ENCODE results near the gene WNT3A.
A peak's percentile ranks its signal among the peaks of the same experiment; 100 is the strongest.

WNT3A gene

DNA sequence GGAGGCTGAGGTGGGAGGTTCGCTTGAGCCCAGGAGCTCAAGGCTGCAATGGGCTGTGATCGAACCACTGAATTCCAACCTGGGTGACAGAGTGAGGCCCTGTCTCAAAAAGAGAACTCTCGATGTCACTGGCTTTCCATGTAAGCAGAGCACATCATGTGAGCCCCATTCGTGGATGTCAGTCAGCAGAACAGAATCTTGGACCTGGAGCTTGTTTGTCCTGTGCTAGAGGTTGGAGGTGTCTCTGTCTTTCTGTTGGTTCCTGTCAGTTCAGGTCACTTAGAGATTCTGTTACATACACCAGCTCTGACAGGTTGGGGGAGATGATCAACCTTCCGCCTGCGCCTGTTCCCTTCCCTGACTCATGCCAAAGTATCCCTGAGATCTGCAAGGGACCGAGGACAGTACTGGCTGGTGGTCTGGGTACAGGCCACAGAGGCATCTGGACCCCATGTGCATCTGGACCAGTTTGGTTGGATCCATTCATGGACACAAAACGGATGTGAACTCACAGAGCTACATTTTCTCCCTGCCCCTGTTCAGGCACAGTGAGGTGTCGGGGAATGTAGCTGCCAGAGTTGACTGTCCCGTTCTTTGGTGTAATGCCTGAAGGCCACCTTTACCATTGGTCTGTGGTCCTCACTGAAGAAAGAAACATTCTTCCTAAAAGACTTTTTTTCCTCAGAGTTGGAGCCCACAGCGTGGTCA lies 85.7 kb downstream of the WNT3A start:
- no peak for DNase-seq (ENCODE audit: insufficient read length, low spot score)
- TF ChIP-seq PAX5 (IDR thresholded peaks at IDR 0.05; ENCODE audit: insufficient read depth, low read length, severe bottlenecking) = no peak
- peak; percentile 47; the same call in 1 of the 2 replicates for TF ChIP-seq POLR2AphosphoS5 (IDR thresholded peaks at IDR 0.05; ENCODE audit: low read depth, low read length)
- FAIRE-seq = no peak

- TF ChIP-seq SPI1 (IDR thresholded peaks at IDR 0.05; ENCODE audit: low read depth, low read length) (no peak), POLR2AphosphoS5 (IDR thresholded peaks at IDR 0.05; ENCODE audit: low read depth, low read length) (peak; percentile 43; the same call in 1 of the 2 replicates), TAF1 (IDR thresholded peaks at IDR 0.05; ENCODE audit: low read depth, low read length) (no peak), PAX5 (IDR thresholded peaks at IDR 0.05; ENCODE audit: insufficient read depth, low read length, severe bottlenecking) (no peak), POLR2A (IDR thresholded peaks at IDR 0.05; ENCODE audit: low read depth, low read length) (no peak), POU2F2 (IDR thresholded peaks at IDR 0.05; ENCODE audit: low read depth, low read length) (no peak)
- FAIRE-seq (no peak), DNase-seq (ENCODE audit: insufficient read length, low spot score) (no peak)
Measured at GRCh38 chr1:228093050-228093906, 86.5 kb downstream of the WNT3A start.

DNA sequence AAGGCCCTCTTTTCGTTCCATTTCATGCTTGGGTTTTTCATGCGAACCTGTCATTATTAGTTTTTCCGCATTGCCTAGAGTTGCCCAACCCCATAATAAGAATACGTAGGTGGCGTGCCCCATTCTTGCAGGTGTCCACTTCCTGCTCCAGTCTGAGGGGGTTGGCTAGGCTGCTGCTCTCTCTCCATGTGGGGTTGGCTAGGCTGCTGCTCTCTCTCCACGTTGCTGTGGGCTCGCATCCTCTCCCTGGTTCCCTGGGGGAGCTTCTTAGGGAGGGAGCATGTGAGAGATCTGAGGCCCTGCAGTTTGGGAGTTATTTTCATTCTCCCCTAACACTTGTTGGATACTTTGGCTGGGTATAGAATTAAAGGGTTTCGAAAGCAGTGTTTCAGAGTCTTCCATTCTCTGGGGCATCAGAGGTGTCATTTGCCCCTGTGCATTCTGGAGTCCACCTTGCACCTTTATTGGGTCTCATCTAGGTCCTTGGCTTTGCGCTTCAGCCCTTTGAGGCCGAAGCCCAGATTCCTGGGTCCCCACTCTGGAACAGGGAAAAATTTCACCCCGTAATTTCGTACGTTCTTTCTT lies 87.7 kb downstream of the WNT3A start:
- FAIRE-seq (no peak), DNase-seq (ENCODE audit: insufficient read length, low spot score) (no peak)
- TF ChIP-seq PAX5 (IDR thresholded peaks at IDR 0.05; ENCODE audit: insufficient read depth, low read length, severe bottlenecking) (no peak), POLR2A (IDR thresholded peaks at IDR 0.05; ENCODE audit: low read depth, low read length) (no peak), TAF1 (IDR thresholded peaks at IDR 0.05; ENCODE audit: low read depth, low read length) (no peak), POLR2AphosphoS5 (IDR thresholded peaks at IDR 0.05; ENCODE audit: low read depth, low read length) (no peak), SPI1 (IDR thresholded peaks at IDR 0.05; ENCODE audit: low read depth, low read length) (no peak), POU2F2 (IDR thresholded peaks at IDR 0.05; ENCODE audit: low read depth, low read length) (no peak)

GRCh38 chr1:228095161-228095560 lies 88.4 kb downstream of the WNT3A start:
- FAIRE-seq (no peak), DNase-seq (ENCODE audit: insufficient read length, low spot score) (no peak)
- TF ChIP-seq TAF1 (IDR thresholded peaks at IDR 0.05; ENCODE audit: low read depth, low read length) = no peak
- no peak for TF ChIP-seq POU2F2 (IDR thresholded peaks at IDR 0.05; ENCODE audit: low read depth, low read length)
- TF ChIP-seq PAX5 (IDR thresholded peaks at IDR 0.05; ENCODE audit: insufficient read depth, low read length, severe bottlenecking) = no peak
- TF ChIP-seq POLR2A (IDR thresholded peaks at IDR 0.05; ENCODE audit: low read depth, low read length) = no peak
- no peak for TF ChIP-seq POLR2AphosphoS5 (IDR thresholded peaks at IDR 0.05; ENCODE audit: low read depth, low read length)

GRCh38 chr1:228095938-228096337 lies 89.1 kb downstream of the WNT3A start:
- TF ChIP-seq POU2F2 (IDR thresholded peaks at IDR 0.05; ENCODE audit: low read depth, low read length) (no peak), TAF1 (IDR thresholded peaks at IDR 0.05; ENCODE audit: low read depth, low read length) (no peak), POLR2A (IDR thresholded peaks at IDR 0.05; ENCODE audit: low read depth, low read length) (no peak), POLR2AphosphoS5 (IDR thresholded peaks at IDR 0.05; ENCODE audit: low read depth, low read length) (no peak), SPI1 (IDR thresholded peaks at IDR 0.05; ENCODE audit: low read depth, low read length) (no peak), PAX5 (IDR thresholded peaks at IDR 0.05; ENCODE audit: insufficient read depth, low read length, severe bottlenecking) (no peak)
- FAIRE-seq = no peak
- no peak for DNase-seq (ENCODE audit: insufficient read length, low spot score)

DNA sequence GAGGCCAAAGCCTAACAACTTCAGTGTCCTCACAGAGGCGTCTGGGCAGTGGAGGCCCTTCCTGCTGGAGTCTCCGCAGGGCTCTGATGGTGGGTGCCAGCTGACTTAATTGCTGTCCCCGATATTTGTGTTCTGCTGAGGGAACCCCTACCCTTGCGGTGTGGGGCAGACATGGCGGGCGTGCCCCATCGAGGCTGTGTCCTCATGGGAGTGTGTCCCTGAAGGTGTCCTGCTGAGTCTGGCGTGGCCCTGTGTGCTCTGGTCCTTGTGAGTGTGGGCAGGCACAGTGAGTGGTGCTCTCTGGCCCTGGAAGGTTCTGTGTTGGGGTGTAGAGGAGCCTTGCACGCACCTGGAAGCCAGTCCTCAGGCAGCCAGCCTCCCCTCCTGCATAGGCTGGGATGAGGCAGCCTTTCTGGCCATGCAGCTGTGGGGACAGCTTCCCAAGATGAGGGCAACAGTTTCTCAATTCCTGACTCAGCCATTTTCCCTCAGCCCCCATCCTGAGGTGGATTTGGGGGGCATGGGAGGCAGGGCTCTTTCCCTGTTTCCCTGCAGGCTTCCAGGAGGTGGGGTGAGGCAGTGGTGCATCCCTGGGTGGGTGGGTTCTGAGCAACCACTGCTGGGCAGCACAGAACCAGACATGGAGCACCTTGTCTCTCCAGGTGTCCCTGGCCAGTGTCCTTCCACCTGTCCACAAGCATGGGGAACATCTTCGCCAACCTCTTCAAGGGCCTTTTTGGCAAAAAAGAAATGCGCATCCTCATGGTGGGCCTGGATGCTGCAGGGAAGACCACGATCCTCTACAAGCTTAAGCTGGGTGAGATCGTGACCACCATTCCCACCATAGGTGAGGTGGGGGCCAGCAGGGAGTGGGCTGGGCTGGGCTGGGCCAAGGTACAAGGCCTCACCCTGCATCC lies 89.9 kb downstream of the WNT3A start:
- FAIRE-seq (no peak), DNase-seq (ENCODE audit: insufficient read length, low spot score) (no peak)

DNA sequence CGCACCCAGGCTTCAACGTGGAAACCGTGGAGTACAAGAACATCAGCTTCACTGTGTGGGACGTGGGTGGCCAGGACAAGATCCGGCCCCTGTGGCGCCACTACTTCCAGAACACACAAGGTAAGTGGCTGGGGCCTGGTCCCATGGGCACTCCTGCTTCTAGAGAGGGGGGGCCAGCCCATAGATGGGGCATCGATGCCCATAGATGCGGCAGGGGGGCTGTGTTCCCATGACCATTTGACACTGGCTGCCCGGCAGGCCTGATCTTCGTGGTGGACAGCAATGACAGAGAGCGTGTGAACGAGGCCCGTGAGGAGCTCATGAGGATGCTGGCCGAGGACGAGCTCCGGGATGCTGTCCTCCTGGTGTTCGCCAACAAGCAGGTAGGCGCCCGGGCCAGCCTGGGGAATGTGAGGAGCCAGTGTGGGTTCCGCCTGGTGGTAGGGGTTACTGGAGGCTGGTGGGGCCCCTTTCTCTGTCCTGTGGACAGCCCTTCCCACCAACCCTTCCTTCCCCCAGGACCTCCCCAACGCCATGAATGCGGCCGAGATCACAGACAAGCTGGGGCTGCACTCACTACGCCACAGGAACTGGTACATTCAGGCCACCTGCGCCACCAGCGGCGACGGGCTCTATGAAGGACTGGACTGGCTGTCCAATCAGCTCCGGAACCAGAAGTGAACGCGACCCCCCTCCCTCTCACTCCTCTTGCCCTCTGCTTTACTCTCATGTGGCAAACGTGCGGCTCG lies 90.7 kb downstream of the WNT3A start:
- TF ChIP-seq POLR2A (IDR thresholded peaks at IDR 0.05; ENCODE audit: low read depth, low read length) = peak; percentile 55; the same call in 1 of the 2 replicates
- TF ChIP-seq TAF1 (IDR thresholded peaks at IDR 0.05; ENCODE audit: low read depth, low read length) = no peak
- no peak for TF ChIP-seq PAX5 (IDR thresholded peaks at IDR 0.05; ENCODE audit: insufficient read depth, low read length, severe bottlenecking)
- DNase-seq (ENCODE audit: insufficient read length, low spot score) (no peak), FAIRE-seq (no peak)

More for the DNA sequence above, 89.9 kb downstream of the WNT3A start:
- TF ChIP-seq POLR2AphosphoS5 (IDR thresholded peaks at IDR 0.05; ENCODE audit: low read depth, low read length) (no peak; the same call in 1 of the 2 replicates), POU2F2 (IDR thresholded peaks at IDR 0.05; ENCODE audit: low read depth, low read length) (no peak), PAX5 (IDR thresholded peaks at IDR 0.05; ENCODE audit: insufficient read depth, low read length, severe bottlenecking) (no peak), TAF1 (IDR thresholded peaks at IDR 0.05; ENCODE audit: low read depth, low read length) (no peak), SPI1 (IDR thresholded peaks at IDR 0.05; ENCODE audit: low read depth, low read length) (no peak)

DNA sequence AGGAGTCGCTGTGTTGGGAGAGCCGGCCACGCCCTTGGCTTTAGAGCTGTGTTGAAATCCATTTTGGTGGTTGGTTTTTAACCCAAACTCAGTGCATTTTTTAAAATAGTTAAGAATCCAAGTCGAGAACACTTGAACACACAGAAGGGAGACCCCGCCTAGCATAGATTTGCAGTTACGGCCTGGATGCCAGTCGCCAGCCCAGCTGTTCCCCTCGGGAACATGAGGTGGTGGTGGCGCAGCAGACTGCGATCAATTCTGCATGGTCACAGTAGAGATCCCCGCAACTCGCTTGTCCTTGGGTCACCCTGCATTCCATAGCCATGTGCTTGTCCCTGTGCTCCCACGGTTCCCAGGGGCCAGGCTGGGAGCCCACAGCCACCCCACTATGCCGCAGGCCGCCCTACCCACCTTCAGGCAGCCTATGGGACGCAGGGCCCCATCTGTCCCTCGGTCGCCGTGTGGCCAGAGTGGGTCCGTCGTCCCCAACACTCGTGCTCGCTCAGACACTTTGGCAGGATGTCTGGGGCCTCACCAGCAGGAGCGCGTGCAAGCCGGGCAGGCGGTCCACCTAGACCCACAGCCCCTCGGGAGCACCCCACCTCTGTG lies 91.6 kb downstream of the WNT3A start:
- no peak for FAIRE-seq

More for the DNA sequence above, 91.6 kb downstream of the WNT3A start:
- TF ChIP-seq POU2F2 (IDR thresholded peaks at IDR 0.05; ENCODE audit: low read depth, low read length) (no peak), TAF1 (IDR thresholded peaks at IDR 0.05; ENCODE audit: low read depth, low read length) (no peak), POLR2AphosphoS5 (IDR thresholded peaks at IDR 0.05; ENCODE audit: low read depth, low read length) (peak; percentile 44; the same call in 1 of the 2 replicates), PAX5 (IDR thresholded peaks at IDR 0.05; ENCODE audit: insufficient read depth, low read length, severe bottlenecking) (no peak)
- DNase-seq (ENCODE audit: insufficient read length, low spot score) = no peak

Data from GM12891 (cell line).